K562 (cell line): ENCODE measurements around the gene PTGER2. TPM values are rescaled to one million over a fixed set of nuclear protein-coding genes. Genes with fewer than 3 reads are reported as not detected.

Experiments used
- E2F1 ChIP-seq: sonication (generic); formaldehyde crosslinking; IDR thresholded peaks from 2 replicates; pipeline ENCODE4 v1.8.1; 2023; ENCODE audit warnings: mild to moderate bottlenecking, missing genetic modification reagents, moderate library complexity
- HDGF ChIP-seq: fragments of 450-650 bp; IDR thresholded peaks from 2 replicates; pipeline ENCODE4 v1.6.1; 2016
- HIVEP1 ChIP-seq: fragments of 250-450 bp; sonication (Bioruptor Pico); IDR thresholded peaks from 2 replicates; pipeline ENCODE4 v1.4.0; 2020; ENCODE audit warnings: mild to moderate bottlenecking
- SIX5 ChIP-seq, 2 experiments: IDR thresholded peaks; 2 replicates each; pipeline ENCODE4 v1.6.1; 2011; ENCODE audit warnings: low read length in 2 of 2, borderline replicate concordance in 1 of 2, low read depth in 1 of 2, mild to moderate bottlenecking in 1 of 2, moderate library complexity in 1 of 2; ENCODE audit not compliant: insufficient read depth in 1 of 2
- ZKSCAN3 ChIP-seq: fragments of 250-450 bp; sonication (Bioruptor Pico); IDR thresholded peaks from 2 replicates; pipeline ENCODE4 v1.4.0; 2020
- ZNF165 ChIP-seq: fragments of 250-450 bp; sonication (Bioruptor Pico); IDR thresholded peaks from 2 replicates; pipeline ENCODE4 v1.4.0; 2020; ENCODE audit warnings: borderline replicate concordance
- ZNF318 ChIP-seq, 2 experiments: fragments of 450-650 bp; IDR thresholded peaks; 2 replicates each; pipeline ENCODE4 v1.6.1; 2016; ENCODE audit warnings: mild to moderate bottlenecking in 2 of 2, borderline replicate concordance in 1 of 2, low read depth in 1 of 2, moderate library complexity in 1 of 2
- ZNF75A ChIP-seq: fragments of 450-650 bp; formaldehyde crosslinking; IDR thresholded peaks from 2 replicates; pipeline ENCODE4 v1.4.0; 2020; ENCODE audit warnings: mild to moderate bottlenecking
- polyA plus RNA-seq, 8 experiments: library from polyadenylated mRNA; depleted of rRNA in 4 of 8; stranded (reverse) in 5 of 8; unstranded in 3 of 8; fragments of >200 nt; fragmentation: Nextera tagmentation in 2 of 8; fragmentation: Illumina TruSeq in 1 of 8; extraction: Ambion mirVana in 2 of 8; extraction: Trizol in 1 of 8; gene quantifications; 2 replicates each; pipeline versions ENCODE4 v1.2.1 to v1.2.3, GENCODE V29; 2011 to 2014; ENCODE audit warnings: inconsistent platforms in 1 of 8, missing spikeins in 1 of 8
- total RNA-seq, 7 experiments: library from RNA; depleted of rRNA in 6 of 7; stranded (reverse); fragments of >200 nt in 6 of 7; fragmentation: Illumina TruSeq in 2 of 7; extraction: Trizol in 2 of 7; gene quantifications; 2 replicates each; pipeline versions ENCODE4 v1.2.1 to v1.2.3, GENCODE V29; 2011 to 2021; ENCODE audit warnings: low replicate concordance in 1 of 7

Gene PTGER2
- total and polyA plus RNA-seq, 9 of the 15 experiments (the other 6 are each of a cell fraction or from before 2014, with no cell fraction given): not detected

GRCh38 chr14:52363041-52363704 lies 49.1 kb downstream of the PTGER2 start (continued):
- TF ChIP-seq ZNF318 (IDR thresholded peaks at IDR 0.05; ENCODE audit: borderline replicate concordance in 1 of 2, low read depth in 1 of 2): no peak
- no peak for TF ChIP-seq E2F1 (CRISPR knock-in tag)
- TF ChIP-seq SIX5 (IDR thresholded peaks at IDR 0.05; ENCODE audit: borderline replicate concordance in 1 of 2, insufficient read depth in 1 of 2, low read depth in 1 of 2, low read length in 2 of 2): no peak
- TF ChIP-seq ZNF75A (CRISPR knock-in tag): no peak
- TF ChIP-seq HIVEP1: no peak
- TF ChIP-seq ZNF165 (CRISPR knock-in tag): no peak
- no peak for TF ChIP-seq HDGF
- no peak for TF ChIP-seq ZKSCAN3
